ENCODE data around the gene REPS2.

GRCh38 chrX:17031827-17032226 is 85.4 kb downstream of the REPS2 start:
- TF ChIP-seq CTCF (IDR thresholded peaks at IDR 0.05), result no peak
- no peak for TF ChIP-seq POLR2A (IDR thresholded peaks at IDR 0.05)
